Measurements from ENCODE around the gene COLGALT1. TPM values are rescaled to one million over a fixed set of nuclear protein-coding genes. Genes with fewer than 3 reads are reported as not detected.
A peak's percentile ranks its signal among the peaks of the same experiment; 100 is the strongest.

COLGALT1 gene
- total and polyA plus RNA-seq, 10 of the 15 experiments (the other 5 are each of a cell fraction or from before 2014, with no cell fraction given), result 1.2 to 78.8 (median 29.8) TPM

- peak; percentile 30 to 57 (median 37); a peak in 5 of 6 replicates for TF ChIP-seq CTCF (IDR thresholded peaks at IDR 0.05 in 2 of 3, conservative IDR thresholded peaks at IDR 0.05 in 1 of 3; ENCODE audit: control insufficient read depth in 2 of 3, extremely low read depth in 1 of 3, insufficient read depth in 1 of 3, low read depth in 3 of 3, low read length in 3 of 3)
- no peak for TF ChIP-seq BMI1 (IDR thresholded peaks at IDR 0.05; ENCODE audit: borderline replicate concordance)
- TF ChIP-seq CREM (IDR thresholded peaks at IDR 0.05; ENCODE audit: low read depth), result peak; percentile 78
- peak; percentile 90 for TF ChIP-seq NKRF (conservative IDR thresholded peaks at IDR 0.05)
- TF ChIP-seq TCF12 (IDR thresholded peaks at IDR 0.05; ENCODE audit: low read depth, low read length), result 0 out of 2 replicates have a peak, but pooled peaks have one; percentile 20
- TF ChIP-seq NBN (IDR thresholded peaks at IDR 0.05), result peak; percentile 97
- peak; percentile 8; the same call in 1 of the 2 replicates for TF ChIP-seq BCLAF1 (IDR thresholded peaks at IDR 0.05)
- TF ChIP-seq EGR1 (IDR thresholded peaks at IDR 0.05; ENCODE audit: borderline replicate concordance in 1 of 2, low read depth in 2 of 2, low read length in 2 of 2), result peak in 1 of 2 experiments; percentile 69; a peak in 2 of 3 replicates
- peak; percentile 19 for TF ChIP-seq HDAC6 (IDR thresholded peaks at IDR 0.05; ENCODE audit: unreplicated experiment)
- no peak for TF ChIP-seq EZH2 (IDR thresholded peaks at IDR 0.05; ENCODE audit: borderline replicate concordance, control insufficient read depth, low read depth, low read length)
- peak; percentile 93 for TF ChIP-seq ZNF687 (IDR thresholded peaks at IDR 0.05)
- TF ChIP-seq ZNF207 (IDR thresholded peaks at IDR 0.05; ENCODE audit: borderline replicate concordance), result peak; percentile 97
- TF ChIP-seq ELK1 (IDR thresholded peaks at IDR 0.05; ENCODE audit: low read depth, low read length), result no peak; the same call in 1 of the 2 replicates
- no peak; the same call in 1 of the 2 replicates for TF ChIP-seq POLR2AphosphoS2 (IDR thresholded peaks at IDR 0.05; ENCODE audit: low read depth, low read length)
- TF ChIP-seq ZSCAN29 (IDR thresholded peaks at IDR 0.05), result no peak
Observed at GRCh38 chr19:17511724-17512573, 43.5 kb upstream of the COLGALT1 start (continued).

Data from GM12878 (cell line).